Activated B cell treated with CpG ODN at 0.5 μM for 24 hours (primary cell): Measurements from ENCODE around the gene TICRR. TPM values are rescaled to one million over a fixed set of nuclear protein-coding genes. Genes with fewer than 3 reads are reported as not detected.
"Not testable (repeated sequence)": the region's sequence is repeated elsewhere in the genome, so short reads cannot be mapped to it uniquely, and the experiment has no call there.

ENCODE experiments used
- ATAC-seq: fragments of 200-7000 bp; cut with Tn5 transposase; one replicate; pipeline ENCODE4 v1.10.0; 2021; ENCODE audit warnings: low read depth, mild to moderate bottlenecking, moderate library complexity
- CTCF ChIA-PET: fragments of 350-600 bp; sonication (Branson Sonifier 250); formaldehyde crosslinking; loops from one replicate; lab custom pipeline; 2021; ENCODE audit warnings: antibody characterized with exemption; lab: Charles Lee
- POLR2A ChIA-PET: fragments of 350-600 bp; sonication (Branson Sonifier 250); formaldehyde crosslinking; loops from one replicate; lab custom pipeline; 2021; ENCODE audit warnings: antibody characterized with exemption; lab: Charles Lee
- DNase-seq: peaks from one replicate; pipeline ENCODE4 v3.0.0; 2022
- H3K27ac Mint-ChIP-seq: one replicate; pipeline ENCODE4 v1.8.0; 2020; ENCODE audit warnings: mixed read lengths
- H3K27me3 Mint-ChIP-seq: one replicate; pipeline ENCODE4 v1.8.0; 2021; ENCODE audit warnings: mixed read lengths
- H3K36me3 Mint-ChIP-seq: one replicate; pipeline ENCODE4 v1.8.0; 2021; ENCODE audit warnings: low read depth, mixed read lengths
- H3K4me1 Mint-ChIP-seq: one replicate; pipeline ENCODE4 v1.8.0; 2021; ENCODE audit warnings: mixed read lengths
- H3K4me3 Mint-ChIP-seq: one replicate; pipeline ENCODE4 v1.8.0; 2020; ENCODE audit warnings: mild to moderate bottlenecking, mixed read lengths
- H3K9me3 Mint-ChIP-seq: one replicate; pipeline ENCODE4 v1.8.0; 2020; ENCODE audit warnings: mixed read lengths
- CTCF ChIP-seq: fragments of 200-600 bp; IDR thresholded peaks from one replicate; pipeline ENCODE4 v1.8.0; 2022; ENCODE audit warnings: antibody characterized with exemption, mild to moderate bottlenecking
- intact Hi-C: fragments of 100-400 bp; cut with micrococcal nuclease; formaldehyde crosslinking; loops from one replicate; pipeline ENCODE4 v1.15.1; 2024
- total RNA-seq: library from RNA; stranded (reverse); gene quantifications from 2 replicates; pipeline ENCODE4 v1.2.3, GENCODE V29; 2022

TICRR gene
- total RNA-seq, 1 donor from 2014 or later = 0.69 TPM

DNA sequence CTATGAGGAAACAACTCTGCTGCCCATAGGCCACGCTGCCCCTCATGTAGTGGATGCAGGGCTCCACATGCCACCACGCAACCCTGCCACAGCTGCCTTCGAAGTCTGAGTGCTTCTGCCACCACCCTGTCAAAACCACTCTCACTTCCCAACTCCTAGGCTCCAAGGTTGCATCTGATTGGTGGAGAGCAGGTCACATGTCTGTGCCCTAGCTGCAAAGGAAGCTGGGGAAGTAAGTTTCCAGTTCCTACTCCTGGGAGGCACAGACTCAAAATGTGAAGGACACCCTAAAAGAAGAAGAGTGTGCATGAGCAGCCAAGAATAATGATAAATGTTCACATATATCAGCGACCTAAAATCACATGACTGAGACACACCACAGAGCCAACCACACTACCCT, 31.9 kb upstream of the TICRR start:
- ChIA-PET CTCF (no interaction called here), POLR2A (no interaction called here)
- Mint-ChIP-seq H3K27me3 (peaks cover 17% of the 10 kb centered on the region), H3K27ac (no peak overlapping the region), H3K4me1 (no peaks in the 10 kb centered on the region), H3K36me3 (no peaks in the 10 kb centered on the region), H3K9me3 (peaks cover 6% of the 10 kb centered on the region), H3K4me3 (no peak overlapping the region)
- intact Hi-C loops = no loop called here
- ATAC-seq (no peak), DNase-seq (no peak)
- no peak for TF ChIP-seq CTCF

DNA sequence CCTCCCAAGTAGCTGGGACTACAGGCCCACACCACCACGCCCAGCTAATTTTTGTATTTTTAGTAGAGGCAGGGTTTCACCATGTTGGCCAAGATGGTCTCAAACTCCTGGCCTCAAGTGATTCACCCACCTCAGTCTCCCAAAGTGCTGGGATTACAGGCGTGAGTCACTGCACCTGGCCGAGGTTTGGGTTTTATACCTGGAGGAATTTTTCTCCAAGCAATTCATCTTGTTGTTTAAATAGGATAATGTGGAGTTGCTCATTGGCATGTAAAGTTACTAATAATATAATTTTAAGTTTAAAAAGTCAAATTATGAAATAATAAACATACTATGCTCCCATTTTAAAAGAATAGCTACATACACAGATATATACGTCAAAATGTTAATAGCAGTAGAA, 26.1 kb upstream of the TICRR start:
- POLR2A ChIA-PET, H3K4me3 Mint-ChIP-seq, H3K27ac Mint-ChIP-seq, DNase-seq, CTCF ChIA-PET, H3K4me1 Mint-ChIP-seq, H3K9me3 Mint-ChIP-seq, ATAC-seq, intact Hi-C loops, H3K36me3 Mint-ChIP-seq: not testable (repeated sequence)
- peaks cover 10% of the 10 kb centered on the region for H3K27me3 Mint-ChIP-seq

DNA sequence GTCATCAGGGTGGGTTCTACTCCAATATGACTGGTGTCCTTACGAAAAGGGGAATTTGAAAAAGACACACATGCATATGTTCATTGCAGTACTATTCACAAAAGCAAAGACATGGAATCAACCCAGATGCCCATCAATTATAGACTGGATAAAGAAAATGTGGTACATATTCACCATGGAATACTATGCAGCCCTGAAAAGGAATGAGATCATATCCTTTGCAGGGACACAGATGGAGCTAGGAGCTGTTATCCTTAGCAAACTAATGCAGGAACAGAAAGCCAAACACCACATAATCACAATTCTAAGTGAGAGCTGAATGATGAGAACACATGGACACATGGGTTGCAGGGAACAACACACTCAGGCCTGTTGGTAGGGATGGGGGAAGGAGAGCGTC, 24.8 kb upstream of the TICRR start:
- Mint-ChIP-seq H3K4me1 (no peaks in the 10 kb centered on the region), H3K9me3 (peaks cover 5% of the 10 kb centered on the region), H3K27ac (no peak overlapping the region), H3K4me3 (no peak overlapping the region), H3K36me3 (no peaks in the 10 kb centered on the region), H3K27me3 (peaks cover 10% of the 10 kb centered on the region)
- intact Hi-C loops = no loop called here
- ChIA-PET POLR2A (no interaction called here), CTCF (no interaction called here)
- DNase-seq = no peak
- TF ChIP-seq CTCF = no peak
- ATAC-seq = no peak

GRCh38 chr15:89551550-89551949, 23.7 kb upstream of the TICRR start:
- ATAC-seq = no peak
- intact Hi-C loops = no loop called here
- Mint-ChIP-seq H3K4me3 (no peak overlapping the region), H3K27me3 (peaks cover 9% of the 10 kb centered on the region), H3K36me3 (no peaks in the 10 kb centered on the region), H3K27ac (no peak overlapping the region), H3K9me3 (peaks cover 5% of the 10 kb centered on the region), H3K4me1 (no peaks in the 10 kb centered on the region)
- POLR2A ChIA-PET = no interaction called here
- no peak for DNase-seq
- CTCF ChIA-PET = no interaction called here
- no peak for TF ChIP-seq CTCF

DNA sequence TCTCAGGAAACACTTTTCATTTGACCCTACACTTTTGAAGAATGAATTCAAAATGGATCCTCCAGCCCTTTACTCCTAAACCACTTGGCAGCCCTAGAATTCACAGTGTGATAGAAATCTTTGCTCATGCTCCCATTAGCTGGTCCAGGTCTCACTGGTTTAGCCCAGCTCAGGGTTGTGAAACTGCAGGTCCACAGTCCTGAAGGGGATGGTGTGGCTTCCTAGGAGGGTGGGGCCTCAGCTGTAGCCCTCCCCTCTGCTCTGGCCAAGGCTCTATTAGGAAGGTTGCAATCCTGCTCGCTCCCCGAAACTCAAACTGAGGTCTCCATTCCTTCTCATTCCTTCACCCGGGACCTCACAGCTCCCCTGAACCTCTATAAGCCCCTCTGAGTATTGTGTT, 21.6 kb upstream of the TICRR start:
- no peak for DNase-seq
- peaks cover 5% of the 10 kb centered on the region for H3K27me3 Mint-ChIP-seq
- intact Hi-C loops = no loop called here
- no peak overlapping the region for H3K27ac Mint-ChIP-seq
- no peaks in the 10 kb centered on the region for H3K36me3 Mint-ChIP-seq
- ATAC-seq = no peak
- POLR2A ChIA-PET = no interaction called here
- TF ChIP-seq CTCF = no peak
- no peak overlapping the region for H3K4me3 Mint-ChIP-seq
- H3K4me1 Mint-ChIP-seq = no peaks in the 10 kb centered on the region
- peaks cover 3% of the 10 kb centered on the region for H3K9me3 Mint-ChIP-seq
- CTCF ChIA-PET = interaction anchor here (0.9 kb wide), 1 partner anchor 347 kb away, joined by 3 read pairs; no protein-coding TSS in a partner anchor

- no peak for DNase-seq
- ChIA-PET POLR2A (no interaction called here), CTCF (interaction anchor here (0.9 to 1.1 kb wide), 3 partner anchors 13 to 348 kb away, joined by 3 to 7 read pairs (median 5); no protein-coding TSS in a partner anchor)
- no peak for ATAC-seq
- no peak for TF ChIP-seq CTCF
- Mint-ChIP-seq H3K9me3 (peaks cover 3% of the 10 kb centered on the region), H3K36me3 (no peaks in the 10 kb centered on the region), H3K4me1 (no peaks in the 10 kb centered on the region), H3K27ac (no peak overlapping the region), H3K27me3 (peaks cover 3% of the 10 kb centered on the region), H3K4me3 (no peak overlapping the region)
- intact Hi-C loops = no loop called here
Measured at GRCh38 chr15:89554247-89554646, 21.0 kb upstream of the TICRR start.
